SJCRH30 (cell line): Measurements from ENCODE around the gene NCEH1. TPM values are rescaled to one million over a fixed set of nuclear protein-coding genes. Genes with fewer than 3 reads are reported as not detected.
"Not testable (repeated sequence)": the region's sequence is repeated elsewhere in the genome, so short reads cannot be mapped to it uniquely, and the experiment has no call there.

ENCODE experiments used
- DNase-seq, 2 experiments: peaks; one replicate each; pipeline ENCODE4 v3.0.0-alpha.2; 2015 to 2020
- H3K27ac ChIP-seq: fragments of 250-450 bp; sonication (Bioruptor Pico); 2 replicates; pipeline ENCODE4 v1.5.1; 2020; ENCODE audit warnings: mild to moderate bottlenecking, moderate library complexity
- H3K27me3 ChIP-seq: fragments of 250-450 bp; sonication (Bioruptor Pico); 2 replicates; pipeline ENCODE4 v1.5.1; 2020; ENCODE audit warnings: mild to moderate bottlenecking, moderate library complexity
- H3K36me3 ChIP-seq: fragments of 250-450 bp; sonication (Bioruptor Pico); 2 replicates; pipeline ENCODE4 v1.5.1; 2020; ENCODE audit warnings: mild to moderate bottlenecking, moderate library complexity
- H3K4me1 ChIP-seq: fragments of 250-450 bp; sonication (Bioruptor Pico); 2 replicates; pipeline ENCODE4 v1.5.1; 2020; ENCODE audit warnings: mild to moderate bottlenecking, moderate library complexity
- H3K4me3 ChIP-seq: fragments of 250-450 bp; sonication (Bioruptor Pico); 2 replicates; pipeline ENCODE4 v1.5.1; 2020; ENCODE audit warnings: mild to moderate bottlenecking, moderate library complexity
- H3K9me3 ChIP-seq: fragments of 250-450 bp; sonication (Bioruptor Pico); replicated peaks from 2 replicates; pipeline ENCODE4 v1.5.1; 2020; ENCODE audit warnings: mild to moderate bottlenecking, moderate library complexity
- total RNA-seq: library from RNA; depleted of rRNA; stranded (reverse); fragments of >200 nt; shearing (Covaris generic); gene quantifications from 2 replicates; pipeline ENCODE4 v1.2.3, GENCODE V29; 2014

The NCEH1 gene
- total RNA-seq, 1 experiment from 2014 or later: 1.4 TPM

- Histone ChIP-seq H3K36me3 (no peaks in the 10 kb centered on the region), H3K9me3 (no peaks in the 10 kb centered on the region), H3K27ac (no peak overlapping the region), H3K4me3 (no peak overlapping the region), H3K27me3 (no peaks in the 10 kb centered on the region), H3K4me1 (no peaks in the 10 kb centered on the region)
- DNase-seq: peak in 1 of 2 experiments; percentile 53
Measured at GRCh38 chr3:172675441-172676193, 35.2 kb downstream of the NCEH1 start.

- Histone ChIP-seq H3K4me3 (no peak overlapping the region), H3K9me3 (no peaks in the 10 kb centered on the region), H3K36me3 (no peaks in the 10 kb centered on the region), H3K4me1 (no peaks in the 10 kb centered on the region), H3K27me3 (no peaks in the 10 kb centered on the region), H3K27ac (no peak overlapping the region)
- DNase-seq: peak; percentile 53 to 63
Measured at GRCh38 chr3:172673210-172673679, 37.6 kb downstream of the NCEH1 start.

DNA sequence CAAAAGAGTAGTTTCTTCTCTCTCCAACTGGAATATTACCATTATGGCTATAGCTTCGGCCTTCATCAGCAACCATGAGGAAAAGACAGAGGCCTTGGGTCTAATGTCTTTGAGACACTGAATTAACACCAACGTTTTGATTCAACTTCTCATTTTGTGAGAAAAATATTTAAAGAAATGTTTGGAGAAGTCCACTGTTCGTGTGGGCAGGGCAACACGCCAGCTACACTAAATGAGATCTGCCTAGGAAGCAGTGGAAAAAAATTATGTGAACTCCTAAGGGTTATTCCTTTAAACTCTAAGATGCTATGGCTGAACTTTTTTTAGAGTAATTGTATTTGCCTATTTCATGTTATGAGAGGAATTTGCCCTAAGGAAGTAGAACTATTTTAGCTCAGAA is 41.8 kb downstream of the NCEH1 start:
- H3K9me3 ChIP-seq: no peaks in the 10 kb centered on the region
- no peaks in the 10 kb centered on the region for H3K27me3 ChIP-seq
- no peaks in the 10 kb centered on the region for H3K36me3 ChIP-seq
- no peaks in the 10 kb centered on the region for H3K4me1 ChIP-seq
- no peak overlapping the region for H3K4me3 ChIP-seq
- H3K27ac ChIP-seq: no peak overlapping the region
- no peak for DNase-seq

DNA sequence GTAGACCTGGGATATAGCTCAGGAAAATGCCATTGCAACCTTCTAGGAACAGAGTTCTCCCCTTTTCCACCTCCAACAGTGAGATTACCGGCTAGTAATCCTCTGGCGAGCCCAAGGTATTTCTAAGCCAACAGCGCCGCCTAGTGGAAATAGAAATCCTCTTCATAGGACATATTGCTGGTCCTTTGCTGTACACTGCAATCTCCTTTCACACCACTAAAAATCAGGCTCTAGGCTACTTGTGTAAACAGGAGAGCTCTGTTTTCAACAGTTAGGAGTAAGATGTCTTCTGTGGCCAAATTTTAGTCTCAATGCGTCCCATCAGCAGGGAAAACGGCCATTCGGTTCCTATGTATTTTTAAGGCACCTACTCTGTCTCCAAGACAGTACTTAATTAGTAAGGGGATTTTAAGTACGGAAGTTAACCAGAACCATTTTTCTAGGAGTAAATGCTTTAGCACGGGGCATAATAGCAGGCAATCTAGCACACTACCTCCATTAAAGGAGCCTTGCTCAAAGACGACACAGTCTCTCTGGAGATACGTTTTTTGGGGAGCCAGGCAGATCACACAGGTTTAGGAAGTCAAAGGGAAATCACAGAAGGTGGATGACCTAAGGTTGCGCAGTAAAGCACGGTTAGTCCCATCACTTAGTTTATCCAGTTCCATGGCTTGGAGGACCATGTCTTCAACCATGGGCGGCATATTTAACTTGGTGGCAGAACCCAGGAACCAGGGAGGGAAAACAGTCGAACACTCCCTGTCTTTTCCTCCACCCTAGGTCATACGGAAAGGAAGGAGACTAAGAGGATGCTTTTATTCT is 43.8 kb downstream of the NCEH1 start:
- H3K36me3 ChIP-seq: no peaks in the 10 kb centered on the region
- H3K27ac ChIP-seq: no peak overlapping the region
- no peaks in the 10 kb centered on the region for H3K9me3 ChIP-seq
- H3K4me1 ChIP-seq: no peaks in the 10 kb centered on the region
- H3K4me3 ChIP-seq: no peak overlapping the region
- peak; percentile 53 to 76 for DNase-seq
- no peaks in the 10 kb centered on the region for H3K27me3 ChIP-seq

DNA sequence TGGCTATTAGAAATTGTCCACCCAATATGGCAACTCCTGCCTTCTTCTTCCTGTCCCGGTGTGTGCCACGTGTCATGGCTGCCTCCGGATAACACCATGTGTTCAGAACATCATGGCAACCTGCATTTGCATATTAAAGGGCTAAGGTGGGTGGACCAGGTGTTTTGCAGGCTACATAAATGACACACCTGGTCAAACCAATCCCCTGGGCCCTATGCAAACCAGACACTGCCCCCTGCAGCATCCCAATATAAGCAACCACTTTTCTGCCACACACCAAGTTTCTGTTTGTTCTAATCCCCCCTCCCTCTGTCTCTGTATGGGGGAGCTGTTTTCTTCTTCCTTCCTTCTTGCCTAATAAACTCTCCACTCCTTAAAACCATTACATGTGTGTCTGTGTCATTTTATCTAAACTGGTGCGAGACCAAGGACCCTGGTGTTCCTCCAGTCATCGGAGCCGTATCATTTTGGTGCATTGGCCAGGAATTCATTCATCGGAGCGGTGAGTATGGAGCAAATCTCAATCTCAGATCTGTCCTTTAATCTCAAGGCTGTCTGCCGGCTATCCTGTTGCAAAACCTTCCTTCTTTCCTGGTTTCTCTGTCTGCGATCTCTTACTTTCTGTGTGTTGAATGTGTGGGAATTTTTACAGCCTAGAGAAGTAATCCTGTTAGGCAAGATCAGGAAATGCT is 44.5 kb downstream of the NCEH1 start:
- H3K27ac ChIP-seq: no peak overlapping the region
- no peaks in the 10 kb centered on the region for H3K27me3 ChIP-seq
- H3K4me1 ChIP-seq: no peaks in the 10 kb centered on the region
- no peaks in the 10 kb centered on the region for H3K36me3 ChIP-seq
- no peak overlapping the region for H3K4me3 ChIP-seq
- no peaks in the 10 kb centered on the region for H3K9me3 ChIP-seq
- no peak for DNase-seq

- H3K9me3 ChIP-seq, DNase-seq, H3K4me1 ChIP-seq, H3K27me3 ChIP-seq, H3K36me3 ChIP-seq, H3K27ac ChIP-seq, H3K4me3 ChIP-seq: not testable (repeated sequence)
Measured at GRCh38 chr3:172665510-172665909, 45.4 kb downstream of the NCEH1 start.

GRCh38 chr3:172660421-172660820 is 50.4 kb downstream of the NCEH1 start:
- DNase-seq, H3K4me1 ChIP-seq, H3K27ac ChIP-seq, H3K27me3 ChIP-seq, H3K9me3 ChIP-seq, H3K36me3 ChIP-seq, H3K4me3 ChIP-seq: not testable (repeated sequence)

- no peak for DNase-seq
- Histone ChIP-seq H3K4me1 (no peaks in the 10 kb centered on the region), H3K27ac (no peak overlapping the region), H3K27me3 (no peaks in the 10 kb centered on the region), H3K36me3 (no peaks in the 10 kb centered on the region), H3K9me3 (no peaks in the 10 kb centered on the region), H3K4me3 (no peak overlapping the region)
Measured at GRCh38 chr3:172659246-172660002, 51.4 kb downstream of the NCEH1 start.

DNA sequence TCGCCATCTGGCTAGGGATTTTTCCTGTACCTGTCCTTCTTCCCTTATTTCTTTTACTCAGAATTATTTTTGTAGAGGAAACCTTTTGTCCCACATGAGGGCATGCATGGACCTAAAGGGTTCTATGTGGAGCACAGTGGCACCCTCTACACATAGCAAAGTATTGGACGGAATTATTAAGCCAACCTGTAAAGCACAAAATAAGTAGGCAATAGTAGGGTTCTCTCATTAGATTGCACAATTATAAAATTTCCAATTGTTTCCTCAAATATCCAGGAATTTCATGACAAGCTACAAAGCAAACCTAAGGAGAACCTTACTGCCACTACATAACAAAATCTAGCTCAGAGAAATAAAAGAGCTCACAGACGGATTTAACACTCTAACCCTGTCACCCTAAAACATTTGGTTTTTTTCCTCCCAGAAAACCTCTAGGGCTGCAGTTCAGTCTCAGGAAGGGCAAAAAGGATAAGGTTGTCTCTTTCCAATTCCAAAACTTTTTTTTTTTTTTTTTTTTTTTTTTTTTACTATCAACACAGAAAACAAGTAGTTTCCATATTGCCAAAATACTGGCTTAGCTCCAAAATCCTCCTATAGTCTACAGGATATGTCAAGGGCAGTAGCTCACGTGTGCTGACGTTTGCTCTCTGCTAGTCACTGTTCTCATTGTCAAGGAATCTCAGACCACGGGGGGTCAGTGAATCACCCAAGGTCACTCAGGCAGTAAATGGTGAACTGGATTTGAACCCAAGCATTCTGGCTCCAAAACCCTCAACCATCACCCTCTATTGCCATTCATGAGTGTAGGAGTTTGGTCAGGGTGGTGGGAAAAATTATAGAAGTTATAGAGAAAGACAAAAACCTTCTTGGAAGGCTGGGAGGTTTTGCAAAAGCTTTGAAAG is 52.3 kb downstream of the NCEH1 start:
- Histone ChIP-seq H3K4me1 (no peaks in the 10 kb centered on the region), H3K27ac (no peak overlapping the region), H3K9me3 (no peaks in the 10 kb centered on the region), H3K36me3 (no peaks in the 10 kb centered on the region), H3K4me3 (no peak overlapping the region), H3K27me3 (no peaks in the 10 kb centered on the region)
- peak; percentile 23 to 25 for DNase-seq

GRCh38 chr3:172656602-172657001 is 54.3 kb downstream of the NCEH1 start:
- H3K27ac ChIP-seq: no peak overlapping the region
- no peaks in the 10 kb centered on the region for H3K27me3 ChIP-seq
- H3K36me3 ChIP-seq: no peaks in the 10 kb centered on the region
- no peaks in the 10 kb centered on the region for H3K9me3 ChIP-seq
- H3K4me1 ChIP-seq: no peaks in the 10 kb centered on the region
- no peak for DNase-seq
- H3K4me3 ChIP-seq: no peak overlapping the region

- Histone ChIP-seq H3K27me3 (no peaks in the 10 kb centered on the region), H3K36me3 (no peaks in the 10 kb centered on the region), H3K27ac (no peak overlapping the region), H3K4me3 (no peak overlapping the region), H3K4me1 (no peaks in the 10 kb centered on the region), H3K9me3 (no peaks in the 10 kb centered on the region)
- no peak for DNase-seq
Measured at GRCh38 chr3:172655388-172655787, 55.5 kb downstream of the NCEH1 start.

- no peak overlapping the region for H3K4me3 ChIP-seq
- H3K9me3 ChIP-seq: no peaks in the 10 kb centered on the region
- no peak overlapping the region for H3K27ac ChIP-seq
- no peaks in the 10 kb centered on the region for H3K4me1 ChIP-seq
- H3K36me3 ChIP-seq: no peaks in the 10 kb centered on the region
- DNase-seq: no peak
- no peaks in the 10 kb centered on the region for H3K27me3 ChIP-seq
Measured at GRCh38 chr3:172654470-172654869, 56.4 kb downstream of the NCEH1 start.

DNA sequence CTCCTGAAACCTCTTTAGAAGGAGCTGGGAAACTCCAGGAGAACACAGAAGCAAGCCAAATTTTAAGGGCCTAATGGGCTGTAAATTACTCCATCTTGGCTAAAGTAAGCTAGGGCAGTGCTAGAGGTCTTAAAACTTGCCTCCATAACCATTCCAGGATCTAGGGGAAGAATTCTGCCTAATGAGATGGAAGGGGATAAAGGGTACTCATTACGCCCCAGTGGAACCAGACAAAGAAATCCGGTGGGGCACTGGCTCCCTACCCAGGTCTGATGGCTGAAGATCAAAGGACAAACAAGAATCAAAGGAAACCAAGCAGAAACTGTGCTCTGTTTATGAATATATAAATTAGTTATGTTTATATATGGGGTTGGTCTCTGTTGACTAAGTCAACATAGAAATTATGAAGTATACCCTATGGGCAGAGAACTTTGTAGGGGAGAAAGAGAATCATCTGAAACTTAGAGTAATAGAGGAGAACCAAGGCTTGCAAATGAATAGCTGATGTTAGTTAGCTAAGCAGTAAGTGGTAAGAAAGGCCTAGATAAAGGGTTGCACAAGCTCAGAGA is 57.8 kb downstream of the NCEH1 start:
- H3K4me1 ChIP-seq: no peaks in the 10 kb centered on the region
- no peak overlapping the region for H3K27ac ChIP-seq
- H3K4me3 ChIP-seq: no peak overlapping the region
- H3K27me3 ChIP-seq: no peaks in the 10 kb centered on the region
- no peaks in the 10 kb centered on the region for H3K9me3 ChIP-seq
- no peak for DNase-seq
- no peaks in the 10 kb centered on the region for H3K36me3 ChIP-seq
